SU-DHL-6 (cell line): ENCODE measurements around the gene SLC47A1.

Source experiments
- EZH2phosphoT487 ChIP-seq: fragments of 200-600 bp; sonication (generic), shearing (Covaris generic); conservative IDR thresholded peaks from 2 replicates; pipeline ENCODE4 v1.6.1; 2018; ENCODE audit warnings: mild to moderate bottlenecking, antibody characterized with exemption, low read length, moderate library complexity, mixed read lengths
- TF ChIP-seq, protein P1 (sequence below): fragments of 200-600 bp; sonication (generic); IDR thresholded peaks from one replicate; pipeline ENCODE4 v1.5.1; 2017; ENCODE audit warnings: antibody characterized with exemption, mild to moderate bottlenecking, low read length, moderate library complexity; ENCODE audit not compliant: insufficient read depth, poor library complexity, severe bottlenecking

DNA sequence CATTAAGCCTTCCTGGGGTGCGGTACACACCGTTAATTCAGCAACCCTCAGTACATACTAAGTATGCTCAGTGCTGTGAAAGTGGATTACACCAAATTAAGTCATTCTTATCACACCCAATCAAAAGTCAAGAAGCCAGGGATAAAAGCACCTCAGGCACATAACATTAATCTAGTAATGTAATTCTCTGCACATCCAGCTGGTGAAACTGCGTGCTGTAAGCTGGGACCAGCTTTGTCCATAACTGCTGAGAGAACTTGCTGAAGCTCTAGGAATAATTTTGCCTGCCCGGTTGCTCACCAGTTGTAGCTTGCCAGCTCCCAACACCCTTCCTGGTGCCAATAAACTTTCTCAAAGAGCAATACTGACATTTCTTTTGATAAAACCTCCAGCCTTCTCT, 44.9 kb downstream of the SLC47A1 start:
- TF ChIP-seq, protein P1, sequence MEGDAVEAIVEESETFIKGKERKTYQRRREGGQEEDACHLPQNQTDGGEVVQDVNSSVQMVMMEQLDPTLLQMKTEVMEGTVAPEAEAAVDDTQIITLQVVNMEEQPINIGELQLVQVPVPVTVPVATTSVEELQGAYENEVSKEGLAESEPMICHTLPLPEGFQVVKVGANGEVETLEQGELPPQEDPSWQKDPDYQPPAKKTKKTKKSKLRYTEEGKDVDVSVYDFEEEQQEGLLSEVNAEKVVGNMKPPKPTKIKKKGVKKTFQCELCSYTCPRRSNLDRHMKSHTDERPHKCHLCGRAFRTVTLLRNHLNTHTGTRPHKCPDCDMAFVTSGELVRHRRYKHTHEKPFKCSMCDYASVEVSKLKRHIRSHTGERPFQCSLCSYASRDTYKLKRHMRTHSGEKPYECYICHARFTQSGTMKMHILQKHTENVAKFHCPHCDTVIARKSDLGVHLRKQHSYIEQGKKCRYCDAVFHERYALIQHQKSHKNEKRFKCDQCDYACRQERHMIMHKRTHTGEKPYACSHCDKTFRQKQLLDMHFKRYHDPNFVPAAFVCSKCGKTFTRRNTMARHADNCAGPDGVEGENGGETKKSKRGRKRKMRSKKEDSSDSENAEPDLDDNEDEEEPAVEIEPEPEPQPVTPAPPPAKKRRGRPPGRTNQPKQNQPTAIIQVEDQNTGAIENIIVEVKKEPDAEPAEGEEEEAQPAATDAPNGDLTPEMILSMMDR, result no peak
- no peak for TF ChIP-seq EZH2phosphoT487
